ENCODE measurements around the gene COL11A1.
"Not testable (repeated sequence)": the region's sequence is repeated elsewhere in the genome, so short reads cannot be mapped to it uniquely, and the experiment has no call there.

The COL11A1 gene

GRCh38 chr1:103075316-103076000, 32.9 kb downstream of the COL11A1 start:
- DNase-seq (ENCODE audit: low read depth) = no peak

DNA sequence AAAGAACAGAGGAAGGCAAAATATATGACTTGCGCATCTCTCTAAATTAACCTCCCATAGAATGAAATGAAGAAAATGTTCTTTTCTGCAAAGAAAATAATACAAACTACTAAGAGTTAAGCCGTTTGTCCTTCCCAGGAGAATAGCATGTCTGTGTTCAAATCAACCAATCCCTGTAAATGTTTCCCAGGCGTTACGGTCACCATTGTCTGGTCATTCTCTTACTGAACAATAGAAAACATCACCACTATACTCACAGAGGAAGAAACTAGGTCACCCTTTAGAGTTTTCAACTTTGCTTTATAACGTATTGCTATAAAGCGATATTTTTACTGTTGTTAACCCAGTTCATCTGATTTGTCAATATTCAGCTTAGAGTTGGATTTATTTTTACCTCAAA, 34.1 kb downstream of the COL11A1 start:
- no peak for DNase-seq (ENCODE audit: low read depth)

DNA sequence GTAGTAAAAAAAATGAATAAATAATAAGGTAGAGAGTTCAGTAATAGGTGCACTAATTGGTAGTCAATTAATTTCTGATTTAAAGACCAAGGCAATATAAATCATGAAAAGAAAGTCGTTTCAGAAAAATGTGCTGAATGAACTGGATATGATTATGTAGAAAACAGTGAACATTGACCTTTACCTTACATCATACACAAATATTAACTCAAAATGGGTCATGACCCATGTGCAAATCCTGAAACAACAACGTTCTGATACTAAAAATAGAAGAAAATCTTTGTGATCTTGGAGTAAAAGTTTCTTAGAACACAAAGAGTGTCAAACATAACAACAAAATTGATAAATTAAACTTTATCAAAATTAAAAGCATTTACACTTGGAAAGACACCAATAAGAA, 39.1 kb downstream of the COL11A1 start:
- no peak for DNase-seq (ENCODE audit: low read depth)

DNA sequence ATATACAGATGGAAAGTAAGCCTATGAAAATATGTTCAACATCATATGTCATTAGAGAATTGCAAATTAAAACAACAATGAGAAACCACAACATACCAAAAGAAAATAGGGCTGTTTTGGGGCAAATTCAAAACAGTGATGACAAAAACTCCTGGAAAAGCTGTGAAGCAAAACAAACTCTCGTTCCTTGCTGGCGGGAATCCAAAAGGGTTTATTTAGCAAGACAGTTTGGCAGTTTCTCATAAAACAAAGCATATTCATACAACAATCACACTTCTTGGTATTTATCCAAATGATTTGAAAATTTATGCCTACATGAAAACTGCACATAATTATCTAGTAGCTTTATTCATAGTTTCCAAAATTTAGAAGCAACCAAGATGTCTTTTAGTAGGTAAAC, 44.4 kb downstream of the COL11A1 start:
- peak; percentile 66 for DNase-seq (ENCODE audit: low read depth)

- DNase-seq (ENCODE audit: low read depth) = no peak
Measured at GRCh38 chr1:103058391-103058790, 49.9 kb downstream of the COL11A1 start.

DNA sequence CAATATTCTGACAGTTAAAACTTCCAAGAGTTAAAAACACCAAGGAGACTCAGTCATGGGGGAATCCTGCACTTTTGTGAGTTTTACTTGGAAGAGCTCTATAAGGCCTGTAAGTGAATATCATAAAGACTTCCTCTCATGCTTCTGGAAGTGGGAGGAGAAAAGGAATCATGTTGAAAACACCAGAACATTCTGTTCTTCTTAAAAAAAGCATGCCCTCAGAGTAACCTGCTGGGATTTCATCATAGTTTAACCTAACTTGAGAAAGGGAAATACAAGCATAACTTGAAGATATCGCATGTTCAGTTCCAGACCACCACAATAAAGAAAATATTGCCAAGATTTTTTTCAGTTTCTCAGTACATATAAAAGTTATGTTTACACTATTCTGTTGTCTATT, 51.9 kb downstream of the COL11A1 start:
- DNase-seq (ENCODE audit: low read depth) = peak; percentile 76

DNA sequence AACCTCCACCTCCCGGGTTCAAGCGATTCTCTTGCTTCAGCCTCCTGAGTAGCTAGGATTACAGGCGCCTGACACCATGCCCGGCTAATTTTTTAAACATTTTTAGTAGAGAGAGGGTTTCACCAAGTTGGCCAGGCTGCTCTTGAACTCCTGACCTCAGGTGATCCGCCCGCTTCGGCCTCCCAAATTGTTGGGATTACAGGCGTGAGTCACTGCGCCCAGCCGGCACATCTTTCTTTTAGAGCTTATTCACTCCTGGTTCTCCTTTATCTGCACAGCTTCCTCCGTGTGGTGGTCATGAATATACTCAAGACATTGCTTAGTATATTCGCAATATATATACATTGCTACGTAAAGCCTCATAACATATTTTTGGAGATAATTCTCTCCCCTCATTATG, 80.2 kb downstream of the COL11A1 start:
- DNase-seq (ENCODE audit: low read depth) = not testable (repeated sequence)

DNA sequence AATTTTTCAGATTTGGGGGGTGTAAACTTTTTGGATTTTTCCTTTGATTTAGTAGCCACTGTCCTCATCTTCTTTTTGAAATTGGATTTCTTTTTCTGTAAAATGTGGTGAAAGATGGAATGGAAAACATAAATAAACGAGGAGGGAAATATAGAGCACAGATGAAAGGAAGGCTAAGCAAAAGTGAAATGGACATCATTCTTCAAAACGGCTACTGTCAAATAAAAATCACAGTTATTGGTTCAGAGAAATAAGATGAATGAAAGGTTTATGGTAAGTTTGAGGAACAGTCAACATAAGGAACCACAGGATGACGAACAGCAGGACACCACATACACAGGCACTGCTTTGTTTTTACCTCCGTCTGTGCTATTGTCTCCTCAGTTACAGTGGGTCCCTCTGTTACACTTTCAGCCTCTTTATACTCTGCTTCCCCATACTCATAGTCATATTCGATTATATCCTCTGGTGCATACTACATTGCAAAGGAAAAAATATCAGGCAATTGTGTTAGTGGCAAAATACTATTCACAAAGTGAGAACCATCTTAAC, 82.4 kb downstream of the COL11A1 start:
- DNase-seq (ENCODE audit: low read depth) = no peak

DNA sequence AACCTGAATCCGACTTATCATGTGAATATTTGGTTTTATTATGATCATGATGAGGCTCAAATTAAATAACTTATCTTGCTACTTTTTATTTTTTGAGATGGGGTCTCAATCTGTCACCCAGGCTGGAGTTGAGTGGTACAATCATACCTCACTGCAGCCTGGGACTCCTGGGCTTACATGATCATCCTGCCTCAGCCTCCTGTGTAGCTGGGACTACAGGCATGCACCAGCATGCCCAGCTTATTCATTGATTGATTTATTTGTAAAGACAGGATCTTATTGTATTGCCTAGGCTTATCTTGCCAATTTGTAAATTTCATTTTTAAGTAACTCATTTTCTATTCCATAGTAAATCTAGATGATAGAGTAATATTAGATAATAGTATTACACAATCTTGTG, 84.3 kb downstream of the COL11A1 start:
- no peak for DNase-seq (ENCODE audit: low read depth)

- no peak for DNase-seq (ENCODE audit: low read depth)
Measured at GRCh38 chr1:103002005-103002404, 106.3 kb downstream of the COL11A1 start.

DNA sequence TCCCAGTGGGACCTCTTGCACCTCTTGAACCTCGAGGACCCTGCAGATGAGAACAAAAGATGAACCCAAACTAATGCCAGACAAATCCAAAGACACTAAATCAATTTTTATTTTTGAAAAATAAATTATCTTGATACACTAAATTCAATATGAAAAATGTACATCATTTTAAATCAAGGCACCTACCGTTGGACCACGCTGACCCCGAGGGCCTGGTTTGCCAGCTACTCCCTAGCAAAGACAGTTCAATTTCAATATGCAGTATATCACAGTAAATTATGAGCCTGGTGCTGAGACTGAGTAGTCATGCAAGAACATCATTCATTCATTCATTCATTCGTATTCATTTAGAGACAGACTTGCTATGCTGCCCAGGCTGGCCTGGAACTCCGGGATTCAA, 129.4 kb downstream of the COL11A1 start:
- no peak for DNase-seq (ENCODE audit: low read depth)

DNA sequence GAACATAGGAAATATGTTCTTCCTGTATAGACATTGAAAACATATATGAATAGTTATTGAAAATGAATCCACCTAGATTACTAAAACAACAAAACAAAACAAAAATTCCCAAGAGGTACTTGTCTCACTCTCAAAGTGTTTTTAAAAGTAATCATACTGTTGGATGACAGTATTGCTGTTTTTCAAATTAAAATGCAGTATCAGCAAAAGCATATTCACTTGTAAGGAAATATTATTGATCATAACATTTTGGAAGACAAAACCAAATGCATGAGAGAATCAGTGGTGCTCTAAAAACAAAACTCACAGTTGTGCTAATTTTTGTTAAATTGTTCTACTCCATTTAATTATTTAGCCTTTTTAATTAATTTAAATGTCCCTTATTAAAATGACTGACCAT, 131.0 kb downstream of the COL11A1 start:
- no peak for DNase-seq (ENCODE audit: low read depth)

DNA sequence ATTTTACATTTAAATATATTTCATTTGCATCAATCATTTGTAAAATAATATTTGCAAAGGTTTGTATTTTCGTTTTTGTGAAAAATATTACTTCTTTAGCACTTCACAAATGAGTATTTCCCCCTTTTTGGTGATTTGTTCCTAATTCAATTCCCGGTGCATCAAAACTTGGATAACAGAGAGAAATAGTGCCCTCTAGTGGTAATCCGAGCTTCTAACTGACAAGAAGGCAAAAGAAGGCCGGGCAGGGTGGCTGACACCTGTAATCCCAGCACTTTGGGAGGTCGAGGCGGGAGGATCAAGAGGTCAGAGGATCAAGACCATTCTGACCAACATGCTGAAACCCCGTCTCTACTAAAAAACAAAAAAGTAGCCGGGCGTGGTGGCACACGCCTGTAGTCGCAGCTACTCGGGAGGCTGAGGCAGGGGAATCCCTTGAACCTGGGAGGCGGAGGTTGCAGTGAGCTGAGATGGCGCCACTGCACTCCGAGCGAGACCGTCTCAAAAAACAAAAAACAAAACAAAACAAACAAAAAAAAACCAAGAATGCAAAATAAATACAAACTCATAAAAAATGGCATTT, 137.7 kb downstream of the COL11A1 start:
- DNase-seq (ENCODE audit: low read depth) = peak; percentile 46

- no peak for DNase-seq (ENCODE audit: low read depth)
Measured at GRCh38 chr1:102967786-102968185, 140.5 kb downstream of the COL11A1 start.

- DNase-seq (ENCODE audit: low read depth) = no peak
Measured at GRCh38 chr1:102961549-102961948, 146.8 kb downstream of the COL11A1 start.

GRCh38 chr1:102954576-102954975, 153.7 kb downstream of the COL11A1 start:
- DNase-seq (ENCODE audit: low read depth) = no peak

- DNase-seq (ENCODE audit: low read depth) = no peak
Measured at GRCh38 chr1:102952400-102952799, 155.9 kb downstream of the COL11A1 start.

DNA sequence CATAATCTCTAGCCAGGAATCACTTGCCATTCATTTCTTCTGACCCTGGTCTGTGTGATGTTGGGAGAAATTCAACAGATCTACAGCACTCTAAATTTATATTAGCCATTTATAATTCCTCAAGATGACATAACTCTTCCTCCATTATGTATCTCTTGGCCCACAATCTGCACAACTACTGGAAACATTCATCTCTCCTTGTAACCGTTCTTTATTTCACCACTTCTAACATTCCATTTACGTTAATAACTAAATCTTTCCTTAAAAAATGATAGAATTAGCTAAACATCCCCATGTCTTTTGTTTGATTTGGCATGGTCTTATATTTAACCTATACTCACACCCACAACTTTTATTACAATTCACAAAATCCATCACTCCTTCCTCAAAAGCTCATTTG, 166.0 kb downstream of the COL11A1 start:
- DNase-seq (ENCODE audit: low read depth) = no peak

- DNase-seq (ENCODE audit: low read depth) = no peak
Measured at GRCh38 chr1:102941366-102941947, 166.9 kb downstream of the COL11A1 start.

DNA sequence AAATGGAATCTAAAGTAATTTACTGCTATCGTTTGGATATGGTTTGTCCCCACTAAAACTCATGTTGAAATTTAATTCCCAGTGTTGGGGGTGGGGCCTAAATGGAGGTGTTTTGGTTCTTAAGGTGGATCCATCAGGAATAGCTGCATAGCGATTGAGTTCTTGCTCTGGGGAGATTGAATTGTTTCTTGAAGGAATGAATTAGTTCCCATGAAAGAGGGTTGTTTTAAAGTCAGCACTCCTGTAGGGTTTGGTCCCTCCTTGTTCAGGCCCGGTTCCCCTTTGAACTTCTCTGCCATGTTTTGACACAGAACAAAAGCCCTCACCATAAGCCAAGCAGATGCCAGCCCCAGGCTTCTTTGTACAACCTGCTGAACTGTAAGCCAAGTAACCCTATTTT, 170.9 kb downstream of the COL11A1 start:
- DNase-seq (ENCODE audit: low read depth) = no peak

DNA sequence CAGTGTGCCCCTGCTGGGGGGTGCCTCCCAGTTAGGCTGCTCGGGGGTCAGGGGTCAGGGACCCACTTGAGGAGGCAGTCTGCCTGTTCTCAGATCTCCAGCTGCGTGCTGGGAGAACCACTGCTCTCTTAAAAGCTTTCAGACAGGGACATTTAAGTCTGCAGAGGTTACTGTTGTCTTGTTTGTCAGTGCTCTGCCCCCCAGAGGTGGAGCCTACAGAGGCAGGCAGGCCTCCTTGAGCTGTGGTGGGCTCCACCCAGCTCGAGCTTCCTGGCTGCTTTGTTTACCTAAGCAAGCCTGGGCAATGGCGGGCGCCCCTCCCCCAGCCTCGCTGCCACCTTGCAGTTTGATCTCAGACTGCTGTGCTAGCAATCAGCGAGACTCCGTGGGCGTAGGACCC, 175.0 kb downstream of the COL11A1 start:
- not testable (repeated sequence) for DNase-seq (ENCODE audit: low read depth)

DNA sequence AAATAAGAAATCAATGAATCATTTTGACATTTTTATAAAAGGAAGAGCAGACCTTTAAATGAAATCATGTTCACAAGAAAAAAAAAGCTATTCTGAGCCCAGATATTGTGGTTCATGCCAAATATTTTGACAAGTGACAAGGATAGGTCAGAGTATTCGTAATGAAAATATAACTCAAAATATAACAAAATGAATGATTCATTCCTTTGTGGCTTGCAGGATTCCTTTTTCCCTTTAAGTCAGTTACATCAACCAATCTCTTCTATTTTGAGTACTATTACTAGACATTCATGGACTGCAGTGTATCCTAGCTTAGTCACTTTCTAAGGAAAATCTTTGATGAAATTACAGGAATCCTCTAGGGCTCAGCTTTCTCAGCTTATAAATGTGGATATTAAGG, 188.7 kb downstream of the COL11A1 start:
- DNase-seq (ENCODE audit: low read depth) = peak; percentile 11

DNA sequence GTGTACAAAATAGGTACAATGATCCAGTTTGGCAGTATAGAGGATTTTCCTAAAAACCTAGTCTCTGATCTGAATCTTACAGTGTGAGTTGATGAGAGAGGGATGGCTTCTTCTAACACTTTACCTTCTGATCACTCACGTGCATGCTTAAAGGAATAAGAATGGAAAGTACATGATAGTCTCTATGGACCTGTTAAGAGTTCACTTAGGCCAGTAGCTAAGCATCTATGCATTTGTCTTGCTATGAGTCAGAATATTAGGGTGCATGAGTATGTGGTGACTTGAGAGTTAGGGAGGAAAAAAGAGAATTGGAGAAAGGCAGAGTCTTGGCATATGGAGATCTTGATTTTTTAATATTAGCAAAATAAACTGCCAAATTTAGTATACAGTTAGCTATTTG, 206.3 kb downstream of the COL11A1 start:
- DNase-seq (ENCODE audit: low read depth) = peak; percentile 1

Data from fibroblast of gingiva (primary cell).